Measurements from ENCODE around the gene AS3MT. TPM values are rescaled to one million over a fixed set of nuclear protein-coding genes. Genes with fewer than 3 reads are reported as not detected.

The AS3MT gene
- total RNA-seq, 1 donor from 2014 or later = 20.2 TPM

- Mint-ChIP-seq H3K4me3 (ENCODE audit: low read depth) (no peak overlapping the region), H3K9me3 (ENCODE audit: low read depth) (no peaks in the 10 kb centered on the region), H3K36me3 (ENCODE audit: insufficient read depth) (peaks cover 5% of the 10 kb centered on the region), H3K27me3 (no peaks in the 10 kb centered on the region), H3K27ac (no peak overlapping the region), H3K4me1 (ENCODE audit: low read depth) (peaks cover under 1% of the 10 kb centered on the region)
- no peak for TF ChIP-seq CTCF (IDR thresholded peaks at IDR 0.05; ENCODE audit: unreplicated experiment)
- no peak for DNase-seq (ENCODE audit: low spot score, unreplicated experiment)
Measured at GRCh38 chr10:102863660-102864059, 5.6 kb upstream of the AS3MT start.

- Mint-ChIP-seq H3K27ac (no peak overlapping the region), H3K27me3 (no peaks in the 10 kb centered on the region), H3K4me3 (ENCODE audit: low read depth) (no peak overlapping the region), H3K36me3 (ENCODE audit: insufficient read depth) (peaks cover 5% of the 10 kb centered on the region), H3K4me1 (ENCODE audit: low read depth) (peaks cover 13% of the 10 kb centered on the region), H3K9me3 (ENCODE audit: low read depth) (no peaks in the 10 kb centered on the region)
- DNase-seq (ENCODE audit: low spot score, unreplicated experiment) = no peak
- TF ChIP-seq CTCF (IDR thresholded peaks at IDR 0.05; ENCODE audit: unreplicated experiment) = no peak
Measured at GRCh38 chr10:102865620-102866019, 3.6 kb upstream of the AS3MT start.

GRCh38 chr10:102868911-102869257, 386 bp upstream of the AS3MT start:
- Mint-ChIP-seq H3K4me1 (ENCODE audit: low read depth) (peaks cover 29% of the 10 kb centered on the region), H3K9me3 (ENCODE audit: low read depth) (no peaks in the 10 kb centered on the region), H3K36me3 (ENCODE audit: insufficient read depth) (peaks cover 6% of the 10 kb centered on the region), H3K4me3 (ENCODE audit: low read depth) (peak overlapping the region; percentile 87), H3K27me3 (no peaks in the 10 kb centered on the region), H3K27ac (peak overlapping the region; percentile 91)
- TF ChIP-seq CTCF (IDR thresholded peaks at IDR 0.05; ENCODE audit: unreplicated experiment) = no peak
- DNase-seq (ENCODE audit: low spot score, unreplicated experiment) = no peak

- peak overlapping the region; percentile 98 for H3K27ac Mint-ChIP-seq
- H3K4me1 Mint-ChIP-seq (ENCODE audit: low read depth) = peaks cover 39% of the 10 kb centered on the region
- TF ChIP-seq CTCF (IDR thresholded peaks at IDR 0.05; ENCODE audit: unreplicated experiment) = no peak
- no peaks in the 10 kb centered on the region for H3K9me3 Mint-ChIP-seq (ENCODE audit: low read depth)
- peaks cover 2% of the 10 kb centered on the region for H3K27me3 Mint-ChIP-seq
- H3K36me3 Mint-ChIP-seq (ENCODE audit: insufficient read depth) = peaks cover 12% of the 10 kb centered on the region
- DNase-seq (ENCODE audit: low spot score, unreplicated experiment) = no peak
- H3K4me3 Mint-ChIP-seq (ENCODE audit: low read depth) = peak overlapping the region; percentile 87
Measured at GRCh38 chr10:102870221-102870620, 951 bp downstream of the AS3MT start.

GRCh38 chr10:102872163-102872562, 2.9 kb downstream of the AS3MT start:
- no peak overlapping the region for H3K27ac Mint-ChIP-seq
- peaks cover 46% of the 10 kb centered on the region for H3K4me1 Mint-ChIP-seq (ENCODE audit: low read depth)
- peaks cover 2% of the 10 kb centered on the region for H3K27me3 Mint-ChIP-seq
- H3K36me3 Mint-ChIP-seq (ENCODE audit: insufficient read depth) = peaks cover 13% of the 10 kb centered on the region
- H3K9me3 Mint-ChIP-seq (ENCODE audit: low read depth) = no peaks in the 10 kb centered on the region
- no peak for TF ChIP-seq CTCF (IDR thresholded peaks at IDR 0.05; ENCODE audit: unreplicated experiment)
- DNase-seq (ENCODE audit: low spot score, unreplicated experiment) = no peak
- no peak overlapping the region for H3K4me3 Mint-ChIP-seq (ENCODE audit: low read depth)

Measured in progenitor cell of endocrine pancreas (in vitro differentiated cells).